ENCODE measurements around the gene MMP8. TPM values are rescaled to one million over a fixed set of nuclear protein-coding genes. Genes with fewer than 3 reads are reported as not detected.

MMP8 gene
- total and polyA plus RNA-seq, 10 of the 15 experiments (the other 5 are each of a cell fraction or from before 2014, with no cell fraction given), result 0.01 TPM; not detected in 9

- intact Hi-C loops (cut with micrococcal nuclease; ENCODE audit: unreplicated experiment), result no loop called here
- no peak for FAIRE-seq
Measured at GRCh38 chr11:102727890-102728289, 3.1 kb upstream of the MMP8 start.

More at GRCh38 chr11:102727890-102728289, 3.1 kb upstream of the MMP8 start:
- Histone ChIP-seq H3K79me2 (ENCODE audit: control insufficient read depth, insufficient read depth, low read length) (no peaks in the 10 kb centered on the region), H3K9ac (ENCODE audit: control insufficient read depth, insufficient read depth, low read length) (no peak overlapping the region), H3K36me3 (ENCODE audit: control insufficient read depth in 2 of 2, insufficient read depth in 2 of 2, low read length in 1 of 2) (no peaks in the 10 kb centered on the region), H3K27ac (ENCODE audit: control insufficient read depth, insufficient read depth) (no peak overlapping the region), H4K20me1 (ENCODE audit: control insufficient read depth, insufficient read depth) (no peaks in the 10 kb centered on the region), H2AFZ (ENCODE audit: control insufficient read depth, low read depth, low read length) (no peak overlapping the region), H3K4me1 (ENCODE audit: control insufficient read depth, insufficient read depth, low read length) (no peaks in the 10 kb centered on the region), H3K4me3 (no peak overlapping the region), H3K9me3 (replicated peaks; ENCODE audit: control insufficient read depth, insufficient read depth, low read length) (no peaks in the 10 kb centered on the region; the same call in 2 of the 3 replicates), H3K4me2 (ENCODE audit: control insufficient read depth, insufficient read depth) (no peak overlapping the region), H3K27me3 (replicated peaks in 1 of 2; ENCODE audit: control insufficient read depth in 2 of 2, insufficient read depth in 2 of 2, low read length in 1 of 2) (no peaks in the 10 kb centered on the region; a peak in 1 of 4 replicates)
- CTCF ChIA-PET, result no interaction called here
- POLR2A ChIA-PET, result no interaction called here
- no TSS peak for BruUV-seq (replicated peaks)
- SMC1A ChIA-PET (ENCODE audit: uncharacterized antibody, unreplicated experiment), result no interaction called here
- RAD21 ChIA-PET (ENCODE audit: unreplicated experiment), result no interaction called here
- 41% methylated on average over 2 of the region's 2 CpGs for WGBS (ENCODE audit: insufficient coverage, insufficient replicate concordance, low lambda C conversion rate, missing lambda C conversion rate)
- in situ Hi-C loops (cut with MboI), result no loop called here
- DNase-seq (ENCODE audit: low read depth, low spot score) (no peak), ATAC-seq (no peak)
- TF ChIP-seq LARP7 (IDR thresholded peaks at IDR 0.05), result no peak
- no peak for TF ChIP-seq TBL1XR1 (IDR thresholded peaks at IDR 0.05; ENCODE audit: low read depth, low read length)
- TF ChIP-seq, protein P1, sequence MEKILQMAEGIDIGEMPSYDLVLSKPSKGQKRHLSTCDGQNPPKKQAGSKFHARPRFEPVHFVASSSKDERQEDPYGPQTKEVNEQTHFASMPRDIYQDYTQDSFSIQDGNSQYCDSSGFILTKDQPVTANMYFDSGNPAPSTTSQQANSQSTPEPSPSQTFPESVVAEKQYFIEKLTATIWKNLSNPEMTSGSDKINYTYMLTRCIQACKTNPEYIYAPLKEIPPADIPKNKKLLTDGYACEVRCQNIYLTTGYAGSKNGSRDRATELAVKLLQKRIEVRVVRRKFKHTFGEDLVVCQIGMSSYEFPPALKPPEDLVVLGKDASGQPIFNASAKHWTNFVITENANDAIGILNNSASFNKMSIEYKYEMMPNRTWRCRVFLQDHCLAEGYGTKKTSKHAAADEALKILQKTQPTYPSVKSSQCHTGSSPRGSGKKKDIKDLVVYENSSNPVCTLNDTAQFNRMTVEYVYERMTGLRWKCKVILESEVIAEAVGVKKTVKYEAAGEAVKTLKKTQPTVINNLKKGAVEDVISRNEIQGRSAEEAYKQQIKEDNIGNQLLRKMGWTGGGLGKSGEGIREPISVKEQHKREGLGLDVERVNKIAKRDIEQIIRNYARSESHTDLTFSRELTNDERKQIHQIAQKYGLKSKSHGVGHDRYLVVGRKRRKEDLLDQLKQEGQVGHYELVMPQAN (conservative IDR thresholded peaks at IDR 0.05), result no peak
- TF ChIP-seq TARDBP (IDR thresholded peaks at IDR 0.05; ENCODE audit: borderline replicate concordance), result no peak
- TF ChIP-seq MTA3 (IDR thresholded peaks at IDR 0.05; ENCODE audit: borderline replicate concordance, low read length), result no peak
- no peak for TF ChIP-seq MEF2B (IDR thresholded peaks at IDR 0.05; ENCODE audit: partially characterized antibody, poor library complexity, severe bottlenecking)
- no peak for TF ChIP-seq NR2C1 (IDR thresholded peaks at IDR 0.05)
- TF ChIP-seq, protein P2, sequence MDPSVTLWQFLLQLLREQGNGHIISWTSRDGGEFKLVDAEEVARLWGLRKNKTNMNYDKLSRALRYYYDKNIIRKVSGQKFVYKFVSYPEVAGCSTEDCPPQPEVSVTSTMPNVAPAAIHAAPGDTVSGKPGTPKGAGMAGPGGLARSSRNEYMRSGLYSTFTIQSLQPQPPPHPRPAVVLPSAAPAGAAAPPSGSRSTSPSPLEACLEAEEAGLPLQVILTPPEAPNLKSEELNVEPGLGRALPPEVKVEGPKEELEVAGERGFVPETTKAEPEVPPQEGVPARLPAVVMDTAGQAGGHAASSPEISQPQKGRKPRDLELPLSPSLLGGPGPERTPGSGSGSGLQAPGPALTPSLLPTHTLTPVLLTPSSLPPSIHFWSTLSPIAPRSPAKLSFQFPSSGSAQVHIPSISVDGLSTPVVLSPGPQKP (IDR thresholded peaks at IDR 0.05; ENCODE audit: low read depth, low read length), result no peak
- TF ChIP-seq SPI1 (IDR thresholded peaks at IDR 0.05; ENCODE audit: borderline replicate concordance, insufficient read depth, low read depth, low read length), result no peak

All from GM12878 (cell line).